ENCODE measurements around the gene DLG2. TPM values are rescaled to one million over a fixed set of nuclear protein-coding genes. Genes with fewer than 3 reads are reported as not detected.

DLG2 gene
- total RNA-seq, 1 donor from 2014 or later = 0.43 TPM

GRCh38 chr11:84663731-84664130 lies 963.4 kb downstream of the DLG2 start:
- no peak for TF ChIP-seq CTCF (IDR thresholded peaks at IDR 0.05)
- intact Hi-C loops (cut with DNase I) = no loop called here
- no peaks in the 10 kb centered on the region for H3K4me1 ChIP-seq
- no peaks in the 10 kb centered on the region for H3K36me3 ChIP-seq
- DNase-seq (ENCODE audit: low spot score in 2 of 2) = no peak
- no peaks in the 10 kb centered on the region for H3K27me3 ChIP-seq
- no peak overlapping the region for H3K4me3 ChIP-seq
- H3K9me3 ChIP-seq = no peaks in the 10 kb centered on the region
- H3K27ac ChIP-seq = no peak overlapping the region

- no peak overlapping the region for H3K4me3 ChIP-seq
- no peaks in the 10 kb centered on the region for H3K4me1 ChIP-seq
- no peak for DNase-seq (ENCODE audit: low spot score in 2 of 2)
- no peaks in the 10 kb centered on the region for H3K27me3 ChIP-seq
- TF ChIP-seq CTCF (IDR thresholded peaks at IDR 0.05) = no peak
- H3K36me3 ChIP-seq = no peaks in the 10 kb centered on the region
- intact Hi-C loops (cut with DNase I) = no loop called here
- no peaks in the 10 kb centered on the region for H3K9me3 ChIP-seq
- H3K27ac ChIP-seq = no peak overlapping the region
These were observed 966.7 kb downstream of the DLG2 start for GRCh38 chr11:84660257-84660977.

GRCh38 chr11:84655712-84656111 lies 971.4 kb downstream of the DLG2 start:
- no peak for DNase-seq (ENCODE audit: low spot score in 2 of 2)
- TF ChIP-seq CTCF (IDR thresholded peaks at IDR 0.05) = no peak
- Histone ChIP-seq H3K36me3 (no peaks in the 10 kb centered on the region), H3K4me3 (no peak overlapping the region), H3K27me3 (no peaks in the 10 kb centered on the region), H3K9me3 (no peaks in the 10 kb centered on the region), H3K4me1 (no peaks in the 10 kb centered on the region), H3K27ac (no peak overlapping the region)
- intact Hi-C loops (cut with DNase I) = no loop called here

- no peak for DNase-seq (ENCODE audit: low spot score in 2 of 2)
- TF ChIP-seq CTCF (IDR thresholded peaks at IDR 0.05) = no peak
- H3K36me3 ChIP-seq = no peaks in the 10 kb centered on the region
- H3K27me3 ChIP-seq = no peaks in the 10 kb centered on the region
- H3K27ac ChIP-seq = no peak overlapping the region
- H3K4me3 ChIP-seq = no peak overlapping the region
- no peaks in the 10 kb centered on the region for H3K4me1 ChIP-seq
- intact Hi-C loops (cut with DNase I) = no loop called here
- H3K9me3 ChIP-seq = no peaks in the 10 kb centered on the region
These were observed 978.7 kb downstream of the DLG2 start for GRCh38 chr11:84648471-84648870.

GRCh38 chr11:84645988-84646694 lies 981.0 kb downstream of the DLG2 start:
- no peaks in the 10 kb centered on the region for H3K36me3 ChIP-seq
- no peak overlapping the region for H3K4me3 ChIP-seq
- no peaks in the 10 kb centered on the region for H3K9me3 ChIP-seq
- intact Hi-C loops (cut with DNase I) = no loop called here
- no peaks in the 10 kb centered on the region for H3K4me1 ChIP-seq
- no peak overlapping the region for H3K27ac ChIP-seq
- no peak for DNase-seq (ENCODE audit: low spot score in 2 of 2)
- H3K27me3 ChIP-seq = no peaks in the 10 kb centered on the region
- no peak for TF ChIP-seq CTCF (IDR thresholded peaks at IDR 0.05)
